Measurements from ENCODE around the gene CYB561D1. TPM values are rescaled to one million over a fixed set of nuclear protein-coding genes. Genes with fewer than 3 reads are reported as not detected.

The CYB561D1 gene
- total RNA-seq, 1 donor from 2014 or later: 13.1 TPM

DNA sequence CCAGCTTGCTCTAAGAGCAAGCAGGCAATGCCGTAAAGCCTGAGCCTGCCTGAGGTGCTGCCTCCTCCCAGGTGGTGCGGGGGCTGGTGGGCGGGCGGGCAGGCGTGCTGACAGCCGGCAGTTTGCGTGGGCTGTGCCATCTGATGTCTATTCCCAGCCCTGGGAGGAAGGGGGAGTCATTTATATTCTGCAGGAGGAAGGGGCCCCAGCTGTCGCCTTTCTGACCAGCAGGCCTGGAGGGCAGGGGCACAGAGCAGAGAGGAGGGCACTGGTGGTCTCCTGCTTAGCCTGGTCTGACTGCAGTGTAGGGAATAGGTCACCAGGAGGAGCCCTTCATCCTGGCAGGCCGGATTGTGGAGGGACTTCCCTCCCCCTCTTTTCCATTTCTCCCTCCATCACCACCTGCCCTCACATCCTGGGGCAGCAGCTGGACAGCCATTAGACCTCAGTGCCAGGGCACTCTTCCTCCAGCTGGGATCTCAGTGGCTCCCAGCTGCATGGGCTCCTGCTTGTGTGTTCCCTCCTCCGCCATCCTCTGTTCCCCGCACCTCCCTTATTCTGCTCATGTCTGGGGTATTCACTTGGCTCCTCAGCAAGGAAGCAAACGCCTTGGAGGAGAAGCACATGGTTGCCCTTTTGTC lies 4.4 kb downstream of the CYB561D1 start:
- H3K9me3 ChIP-seq: no peaks in the 10 kb centered on the region
- H3K4me3 ChIP-seq: no peak overlapping the region
- TF ChIP-seq, protein P1, sequence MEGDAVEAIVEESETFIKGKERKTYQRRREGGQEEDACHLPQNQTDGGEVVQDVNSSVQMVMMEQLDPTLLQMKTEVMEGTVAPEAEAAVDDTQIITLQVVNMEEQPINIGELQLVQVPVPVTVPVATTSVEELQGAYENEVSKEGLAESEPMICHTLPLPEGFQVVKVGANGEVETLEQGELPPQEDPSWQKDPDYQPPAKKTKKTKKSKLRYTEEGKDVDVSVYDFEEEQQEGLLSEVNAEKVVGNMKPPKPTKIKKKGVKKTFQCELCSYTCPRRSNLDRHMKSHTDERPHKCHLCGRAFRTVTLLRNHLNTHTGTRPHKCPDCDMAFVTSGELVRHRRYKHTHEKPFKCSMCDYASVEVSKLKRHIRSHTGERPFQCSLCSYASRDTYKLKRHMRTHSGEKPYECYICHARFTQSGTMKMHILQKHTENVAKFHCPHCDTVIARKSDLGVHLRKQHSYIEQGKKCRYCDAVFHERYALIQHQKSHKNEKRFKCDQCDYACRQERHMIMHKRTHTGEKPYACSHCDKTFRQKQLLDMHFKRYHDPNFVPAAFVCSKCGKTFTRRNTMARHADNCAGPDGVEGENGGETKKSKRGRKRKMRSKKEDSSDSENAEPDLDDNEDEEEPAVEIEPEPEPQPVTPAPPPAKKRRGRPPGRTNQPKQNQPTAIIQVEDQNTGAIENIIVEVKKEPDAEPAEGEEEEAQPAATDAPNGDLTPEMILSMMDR (IDR thresholded peaks at IDR 0.05): peak; percentile 50
- H3K27me3 ChIP-seq: no peaks in the 10 kb centered on the region
- H3K4me1 ChIP-seq: peaks cover 51% of the 10 kb centered on the region
- H3K27ac ChIP-seq: no peak overlapping the region
- DNase-seq: no peak
- intact Hi-C loops (cut with DNase I): no loop called here
- no peak for ATAC-seq
- peaks cover 14% of the 10 kb centered on the region for H3K36me3 ChIP-seq

DNA sequence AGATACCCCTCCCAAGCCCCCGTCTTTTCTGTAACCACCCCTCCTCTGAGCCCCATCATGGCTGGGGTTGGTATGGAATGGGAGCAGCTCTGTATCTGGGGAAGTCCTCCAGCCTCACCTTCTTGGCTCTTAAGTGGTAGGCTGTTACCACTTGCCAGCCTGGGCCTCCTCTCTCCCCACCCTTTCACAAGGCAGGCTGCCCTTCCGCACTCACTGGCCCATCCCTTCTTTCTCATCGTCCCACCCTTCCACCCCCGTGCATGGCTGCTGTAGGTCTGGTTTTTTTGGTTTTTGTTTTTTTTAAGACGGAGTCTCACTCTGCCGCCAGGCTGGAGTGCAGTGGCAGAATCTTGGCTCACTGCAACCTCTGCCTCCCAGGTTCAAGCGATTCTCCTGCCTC lies 5.2 kb downstream of the CYB561D1 start:
- Histone ChIP-seq H3K27ac (peak overlapping the region; percentile 25), H3K9me3 (no peaks in the 10 kb centered on the region), H3K4me1 (peaks cover 51% of the 10 kb centered on the region), H3K4me3 (no peak overlapping the region), H3K36me3 (peaks cover 14% of the 10 kb centered on the region), H3K27me3 (no peaks in the 10 kb centered on the region)
- TF ChIP-seq, protein P1 (IDR thresholded peaks at IDR 0.05): no peak
- peak; percentile 40 for ATAC-seq
- no peak for DNase-seq
- intact Hi-C loops (cut with DNase I): no loop called here

DNA sequence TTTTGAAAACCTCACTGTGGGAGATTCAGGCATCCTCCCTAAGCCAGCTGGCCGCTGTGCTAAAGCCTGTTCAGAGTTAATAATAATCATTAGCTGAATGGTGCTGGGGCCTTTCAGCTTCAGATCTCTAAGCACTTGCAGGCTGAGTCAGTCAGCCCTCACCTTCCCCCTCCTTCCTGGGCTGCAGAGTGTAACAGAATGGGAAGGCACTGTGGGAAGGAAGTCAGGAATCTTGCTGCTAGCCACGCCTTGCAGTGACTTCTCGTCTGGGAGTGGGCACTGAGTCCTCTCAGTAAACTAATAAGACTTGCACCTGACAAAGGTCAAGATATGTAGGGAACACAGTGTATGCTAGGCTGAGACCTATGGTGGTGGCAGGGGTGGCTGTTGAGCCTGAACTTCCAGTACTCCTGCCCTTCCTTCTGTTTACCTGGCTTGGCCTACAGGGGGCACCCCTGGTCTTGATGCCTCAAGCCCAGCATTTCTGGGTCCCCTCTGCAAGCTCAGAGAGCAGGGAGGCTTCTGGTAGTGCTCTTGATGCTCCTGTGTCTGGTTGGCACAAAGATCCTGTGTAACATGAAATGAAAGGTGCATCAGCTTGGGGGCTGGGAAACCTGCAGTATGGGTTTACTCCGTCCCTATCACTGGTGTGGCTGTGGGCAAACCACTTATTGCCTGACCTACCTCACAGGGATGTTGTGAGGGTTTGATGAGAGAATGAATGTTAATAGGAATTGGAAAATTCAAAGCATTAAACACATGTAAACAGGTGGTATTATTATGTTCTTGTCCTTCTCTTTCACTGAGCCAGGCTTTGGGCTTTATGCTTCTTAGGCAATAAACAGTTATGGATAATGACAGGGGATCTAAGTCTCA lies 6.0 kb downstream of the CYB561D1 start:
- TF ChIP-seq, protein P1 (IDR thresholded peaks at IDR 0.05): peak; percentile 49
- H3K27me3 ChIP-seq: no peaks in the 10 kb centered on the region
- H3K4me3 ChIP-seq: no peak overlapping the region
- H3K9me3 ChIP-seq: no peaks in the 10 kb centered on the region
- peaks cover 49% of the 10 kb centered on the region for H3K4me1 ChIP-seq
- H3K27ac ChIP-seq: peak overlapping the region; percentile 63
- peak; percentile 79 for ATAC-seq
- intact Hi-C loops (cut with DNase I): no loop called here
- peak; percentile 77 for DNase-seq
- peaks cover 14% of the 10 kb centered on the region for H3K36me3 ChIP-seq

DNA sequence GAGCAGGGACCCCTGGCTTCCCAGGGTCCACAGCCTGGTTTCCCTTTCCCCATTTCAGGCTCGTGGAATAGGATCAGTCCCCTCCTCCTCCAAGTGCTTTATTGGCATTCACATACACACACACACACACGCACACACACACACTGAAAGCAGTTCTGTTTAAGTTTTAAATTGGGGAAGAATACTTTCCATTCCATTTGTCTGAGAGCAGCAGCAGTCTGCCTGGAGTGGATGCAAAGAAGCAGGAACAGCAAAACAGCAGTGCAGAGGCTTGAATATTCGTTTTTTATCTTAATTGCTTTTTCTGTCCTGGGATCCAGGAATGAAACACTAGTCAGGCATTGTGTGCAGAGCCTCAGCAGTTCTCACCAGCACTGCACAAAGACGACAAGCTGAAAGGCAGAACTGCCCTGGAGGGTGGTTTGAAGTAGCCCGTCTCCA lies 7.1 kb downstream of the CYB561D1 start:
- Histone ChIP-seq H3K36me3 (peaks cover 10% of the 10 kb centered on the region), H3K4me3 (no peak overlapping the region), H3K27me3 (no peaks in the 10 kb centered on the region), H3K4me1 (peaks cover 45% of the 10 kb centered on the region), H3K27ac (peak overlapping the region; percentile 63), H3K9me3 (no peaks in the 10 kb centered on the region)
- no peak for DNase-seq
- intact Hi-C loops (cut with DNase I): no loop called here
- TF ChIP-seq, protein P1 (IDR thresholded peaks at IDR 0.05): no peak
- peak; percentile 8 for ATAC-seq

DNA sequence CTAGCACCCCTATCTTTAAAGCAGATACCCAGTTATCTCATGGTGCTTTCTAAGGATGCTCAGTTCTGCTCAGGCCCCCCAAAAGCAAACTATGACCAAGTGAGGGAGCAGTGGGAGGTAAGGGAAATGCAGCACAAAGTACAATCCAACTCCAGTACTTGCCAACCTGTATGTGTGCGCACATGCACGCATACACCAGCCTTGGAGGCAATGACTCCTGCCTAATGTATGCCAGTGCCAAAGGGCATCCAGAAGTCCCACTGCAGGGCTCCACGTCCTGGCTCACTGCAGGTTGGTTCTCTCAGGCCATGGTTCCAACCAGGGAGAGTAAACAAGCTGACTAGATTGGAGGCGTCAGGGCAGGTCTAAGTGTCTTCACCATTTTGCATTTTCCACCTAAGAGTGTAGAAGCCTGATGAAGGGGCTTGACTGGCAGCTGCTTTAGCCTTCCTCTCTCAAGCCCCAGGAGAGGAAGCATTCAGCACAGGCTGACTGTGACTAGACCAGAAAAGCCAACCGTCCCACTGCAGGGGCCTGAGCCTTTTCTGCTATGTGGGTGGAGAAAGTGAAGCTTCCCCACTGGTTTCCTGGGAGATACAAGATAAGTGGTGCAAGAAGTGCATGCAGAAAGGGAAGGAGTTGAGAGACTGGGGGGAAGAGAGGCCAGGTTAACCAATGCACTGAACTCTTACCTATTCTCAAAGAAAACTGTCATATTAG lies 7.9 kb downstream of the CYB561D1 start:
- intact Hi-C loops (cut with DNase I): no loop called here
- H3K27ac ChIP-seq: peak overlapping the region; percentile 11
- TF ChIP-seq, protein P1 (IDR thresholded peaks at IDR 0.05): no peak
- ATAC-seq (peak; percentile 55), DNase-seq (no peak)
- peaks cover 2% of the 10 kb centered on the region for H3K36me3 ChIP-seq
- H3K9me3 ChIP-seq: no peaks in the 10 kb centered on the region
- peaks cover 45% of the 10 kb centered on the region for H3K4me1 ChIP-seq
- H3K27me3 ChIP-seq: no peaks in the 10 kb centered on the region
- H3K4me3 ChIP-seq: no peak overlapping the region

All from upper lobe of right lung (tissue), 1 donor.